Spleen (tissue), 11 donors: ENCODE measurements around the gene KIF5A. TPM values are rescaled to one million over a fixed set of nuclear protein-coding genes. Genes with fewer than 3 reads are reported as not detected.
"Not testable (repeated sequence)": the region's sequence is repeated elsewhere in the genome, so short reads cannot be mapped to it uniquely, and the experiment has no call there.

Experiments
- DNase-seq: peaks from one replicate; pipeline ENCODE4 v3.0.0-alpha.2; 2020
- H3K27ac ChIP-seq, 8 donors: fragments of 200-600 bp; sonication (generic) in 7 of 8; 1 replicate in 4 of 8; 2 replicates in 4 of 8; pipeline versions ENCODE4 v1.5.0 to v1.8.0; 2016 to 2021; ENCODE audit warnings: inconsistent platforms in 4 of 8, mild to moderate bottlenecking in 4 of 8, moderate library complexity in 1 of 8
- H3K27me3 ChIP-seq, 7 donors: fragments of 200-600 bp; sonication (generic) in 6 of 7; replicated peaks in 1 of 7; 1 replicate in 4 of 7; 2 replicates in 3 of 7; pipeline versions ENCODE4 v1.5.0 to v1.8.0; 2016 to 2021; ENCODE audit warnings: inconsistent platforms in 3 of 7, mild to moderate bottlenecking in 1 of 7
- H3K36me3 ChIP-seq, 6 donors: fragments of 200-600 bp; sonication (generic) in 5 of 6; 1 replicate in 4 of 6; 2 replicates in 2 of 6; pipeline versions ENCODE4 v1.5.0 to v1.8.0; 2016 to 2021; ENCODE audit warnings: inconsistent platforms in 2 of 6
- H3K4me1 ChIP-seq, 6 donors: fragments of 200-600 bp; sonication (generic) in 5 of 6; 1 replicate in 3 of 6; 2 replicates in 3 of 6; pipeline versions ENCODE4 v1.5.0 to v1.8.0; 2016 to 2021; ENCODE audit warnings: inconsistent platforms in 3 of 6
- H3K4me3 ChIP-seq, 8 donors: fragments of 200-600 bp; sonication (generic) in 7 of 8; 1 replicate in 4 of 8; 2 replicates in 4 of 8; pipeline versions ENCODE4 v1.5.0 to v1.8.0; 2016 to 2021; ENCODE audit warnings: inconsistent platforms in 4 of 8, mild to moderate bottlenecking in 4 of 8, moderate library complexity in 2 of 8
- H3K9me3 ChIP-seq, 8 donors: fragments of 200-600 bp; sonication (generic) in 7 of 8; 1 replicate in 4 of 8; 2 replicates in 4 of 8; pipeline versions ENCODE4 v1.5.0 to v1.8.0; 2016 to 2021; ENCODE audit warnings: inconsistent platforms in 4 of 8
- POLR2A ChIP-seq, 3 donors: fragments of 450-650 bp; IDR thresholded peaks; one replicate each; pipeline ENCODE4 v1.5.1; 2017; ENCODE audit warnings: antibody characterized with exemption in 3 of 3, mild to moderate bottlenecking in 1 of 3
- POLR2AphosphoS5 ChIP-seq, 3 donors: sonication (generic); formaldehyde crosslinking; IDR thresholded peaks; one replicate each; pipeline ENCODE4 v1.5.1; 2017; ENCODE audit warnings: antibody characterized with exemption in 3 of 3
- WGBS, 5 donors: extraction: QIAGEN DNeasy Blood & Tissue Kit in 3 of 5; methylation state at CpG; one replicate each; pipeline versions ENCODE4 v1.1.5 to v1.1.7; 2013 to 2018; 5-methylcytosine and 5-hydroxymethylcytosine counted together
- intact Hi-C: fragments of 100-400 bp; cut with DNase I; formaldehyde crosslinking; loops from one replicate; pipeline ENCODE4 v1.15.0; 2023; ENCODE audit warnings: low total_unique reads
- polyA plus RNA-seq, 3 donors: library from polyadenylated mRNA; stranded (reverse); fragments of 200-250 nt; gene quantifications; one replicate each; pipeline ENCODE4 v1.2.1, GENCODE V29; 2013
- total RNA-seq, 7 donors: library from RNA; depleted of rRNA in 3 of 7; stranded (reverse); fragments of >200 nt in 3 of 7; fragmentation: NEBNext Ultra II Directional in 4 of 7; extraction: Animal tissue kit (Norgen Biotek cat#: 25700) in 4 of 7; gene quantifications; one replicate each; pipeline versions ENCODE4 v1.1.0 to v1.2.1, GENCODE V29; 2016 to 2021
- TF ChIP-seq, protein P1 (sequence below), 11 experiments: fragments of 200-600 bp in 7 of 11; fragments of 450-650 bp in 4 of 11; sonication (generic) in 4 of 11; IDR thresholded peaks in 8 of 11; conservative IDR thresholded peaks in 3 of 11; 1 replicate in 7 of 11; 2 replicates in 4 of 11; pipeline versions ENCODE4 v1.4.0 to v1.8.0; 2016 to 2021; ENCODE audit warnings: antibody characterized with exemption in 11 of 11, inconsistent platforms in 4 of 11, mild to moderate bottlenecking in 1 of 11
- donor health status: healthy with polysubstance abuse.
- donor health status: DM: no; HTN: no; CAD: no; lungs with moderate emphysema.
- donor health status: DM: no; HTN: no; CAD: no.
- donor health status: Bipolar disorder and iron deficiency.
- donor health status: healthy.
- donor health status: DM: no; HTN: no; CAD: no.
- donor health status: DM: yes; HTN: yes; CAD: no.

Gene KIF5A
- total and polyA plus RNA-seq, 10 donors: 0.07 to 0.76 (median 0.13) TPM; not detected in 1

DNA sequence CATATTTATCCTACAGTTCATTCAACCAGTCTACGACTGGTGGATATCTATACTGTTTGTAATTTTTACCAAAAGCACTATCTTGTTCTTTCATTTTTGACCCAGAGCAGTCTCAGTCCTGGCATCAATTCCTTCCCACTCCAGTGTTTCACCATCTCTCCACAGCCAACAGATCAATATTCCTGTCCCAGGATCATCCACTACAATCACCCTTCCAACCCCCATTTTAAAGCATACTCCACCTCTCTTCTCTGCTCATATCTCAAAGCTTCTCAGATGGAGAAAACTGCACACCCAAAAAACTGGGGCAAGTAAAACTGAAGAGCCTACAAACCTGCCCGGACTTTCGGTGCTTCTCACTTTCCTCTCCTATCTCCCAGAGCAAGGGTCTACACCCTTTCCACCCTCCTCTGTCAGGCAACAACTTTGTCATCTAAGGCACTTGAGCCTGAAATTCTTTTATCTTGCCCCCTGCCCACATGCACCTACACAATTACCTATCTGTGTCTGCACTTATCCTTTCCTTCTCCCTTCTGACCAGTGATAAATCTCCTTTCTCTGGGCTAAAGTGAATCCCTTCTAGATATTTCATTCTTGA lies 37.1 kb downstream of the KIF5A start:
- H3K27me3 ChIP-seq: peaks cover 0 to 42% (median 0%) of the 10 kb centered on the region in 7 donors
- DNase-seq: no peak
- WGBS, 5 donors: 90 to 91% (median 90%) methylated on average over 3 of the region's 3 CpGs

DNA sequence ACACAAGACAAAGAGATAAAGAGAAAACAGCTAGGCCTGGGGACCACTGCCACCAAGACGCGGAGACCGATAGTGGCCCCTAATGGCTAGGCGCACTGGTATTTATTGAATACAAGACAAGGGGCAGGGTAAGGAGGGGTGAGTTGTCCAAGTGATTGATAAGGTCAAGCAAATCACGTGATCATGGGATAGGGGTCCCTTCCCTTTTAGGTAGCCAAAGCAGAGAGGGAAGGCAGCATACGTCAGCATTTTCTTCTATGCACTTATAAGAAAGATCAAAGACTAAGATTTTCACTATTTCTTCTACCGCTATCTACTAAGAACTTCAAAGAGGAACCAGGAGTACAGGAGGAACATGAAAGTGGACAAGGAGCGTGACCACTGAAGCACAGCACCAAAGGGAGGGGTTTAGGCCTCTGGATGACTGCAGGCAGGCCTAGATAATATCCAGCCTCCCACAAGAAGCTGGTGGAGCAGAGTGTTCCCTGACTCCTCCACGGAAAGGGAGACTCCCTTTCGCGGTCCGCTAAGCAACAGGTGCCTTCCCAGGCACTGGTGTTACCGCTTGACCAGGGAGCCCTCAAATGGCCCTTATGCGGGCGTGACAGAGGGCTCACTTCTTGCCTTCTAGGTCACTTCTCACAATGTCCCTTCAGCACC lies 39.2 kb downstream of the KIF5A start:
- H3K36me3 ChIP-seq, H3K9me3 ChIP-seq, H3K4me3 ChIP-seq, intact Hi-C loops, DNase-seq, H3K27ac ChIP-seq: not testable (repeated sequence)
- Histone ChIP-seq H3K4me1 (peaks cover 0 to 35% (median 21%) of the 10 kb centered on the region in 6 donors), H3K27me3 (peaks cover 0 to 29% (median 0%) of the 10 kb centered on the region in 7 donors)
- 84 to 91% (median 86%) methylated on average over 15 of the region's 15 CpGs for WGBS, 5 donors

More for the DNA sequence above, 37.1 kb downstream of the KIF5A start:
- Histone ChIP-seq H3K9me3 (no peaks in the 10 kb centered on the region), H3K27ac (no peak overlapping the region), H3K4me3 (no peak overlapping the region), H3K4me1 (peaks cover 0 to 29% (median 17%) of the 10 kb centered on the region in 6 donors), H3K36me3 (no peaks in the 10 kb centered on the region)
- TF ChIP-seq POLR2AphosphoS5 (IDR thresholded peaks at IDR 0.05) (no peak), POLR2A (IDR thresholded peaks at IDR 0.05) (no peak)
- TF ChIP-seq, protein P1, sequence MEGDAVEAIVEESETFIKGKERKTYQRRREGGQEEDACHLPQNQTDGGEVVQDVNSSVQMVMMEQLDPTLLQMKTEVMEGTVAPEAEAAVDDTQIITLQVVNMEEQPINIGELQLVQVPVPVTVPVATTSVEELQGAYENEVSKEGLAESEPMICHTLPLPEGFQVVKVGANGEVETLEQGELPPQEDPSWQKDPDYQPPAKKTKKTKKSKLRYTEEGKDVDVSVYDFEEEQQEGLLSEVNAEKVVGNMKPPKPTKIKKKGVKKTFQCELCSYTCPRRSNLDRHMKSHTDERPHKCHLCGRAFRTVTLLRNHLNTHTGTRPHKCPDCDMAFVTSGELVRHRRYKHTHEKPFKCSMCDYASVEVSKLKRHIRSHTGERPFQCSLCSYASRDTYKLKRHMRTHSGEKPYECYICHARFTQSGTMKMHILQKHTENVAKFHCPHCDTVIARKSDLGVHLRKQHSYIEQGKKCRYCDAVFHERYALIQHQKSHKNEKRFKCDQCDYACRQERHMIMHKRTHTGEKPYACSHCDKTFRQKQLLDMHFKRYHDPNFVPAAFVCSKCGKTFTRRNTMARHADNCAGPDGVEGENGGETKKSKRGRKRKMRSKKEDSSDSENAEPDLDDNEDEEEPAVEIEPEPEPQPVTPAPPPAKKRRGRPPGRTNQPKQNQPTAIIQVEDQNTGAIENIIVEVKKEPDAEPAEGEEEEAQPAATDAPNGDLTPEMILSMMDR (IDR thresholded peaks at IDR 0.05 in 8 of 11, conservative IDR thresholded peaks at IDR 0.05 in 3 of 11): no peak
- intact Hi-C loops: no loop called here

DNA sequence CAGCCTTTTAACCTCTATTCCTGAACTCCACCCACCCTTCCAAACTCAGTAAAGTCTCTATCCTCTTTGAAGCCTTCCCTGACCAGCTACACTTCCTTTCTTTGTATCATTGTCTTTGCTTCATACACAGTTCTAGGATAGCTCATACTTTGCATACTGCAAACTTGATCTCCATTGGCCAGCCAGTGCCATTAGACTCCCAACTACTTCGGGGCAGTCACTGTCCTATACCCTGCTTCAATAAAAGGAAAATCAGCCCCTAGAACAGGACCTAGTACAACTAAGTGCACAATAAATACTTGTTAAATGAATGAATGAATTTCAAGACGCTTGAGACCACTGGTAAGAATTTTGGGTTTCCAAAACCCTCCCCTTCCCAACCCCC lies 40.6 kb downstream of the KIF5A start:
- no peak for DNase-seq
- peak overlapping the region; percentile 30 to 90 (median 77) for H3K27ac ChIP-seq
- peaks cover 0 to 30% (median 21%) of the 10 kb centered on the region in 6 donors for H3K4me1 ChIP-seq
- peaks cover 0 to 27% (median 0%) of the 10 kb centered on the region in 7 donors for H3K27me3 ChIP-seq
- peak overlapping the region; percentile 66 to 97 (median 90) for H3K4me3 ChIP-seq
- H3K9me3 ChIP-seq: no peaks in the 10 kb centered on the region
- peaks cover 0 to 18% (median 12%) of the 10 kb centered on the region in 6 donors for H3K36me3 ChIP-seq
- TF ChIP-seq POLR2A (IDR thresholded peaks at IDR 0.05) (no peak), POLR2AphosphoS5 (IDR thresholded peaks at IDR 0.05) (no peak)
- TF ChIP-seq, protein P1 (IDR thresholded peaks at IDR 0.05 in 8 of 11, conservative IDR thresholded peaks at IDR 0.05 in 3 of 11): no peak
- 18 to 34% (median 23%) methylated on average over 2 of the region's 2 CpGs for WGBS, 5 donors
- intact Hi-C loops: no loop called here

DNA sequence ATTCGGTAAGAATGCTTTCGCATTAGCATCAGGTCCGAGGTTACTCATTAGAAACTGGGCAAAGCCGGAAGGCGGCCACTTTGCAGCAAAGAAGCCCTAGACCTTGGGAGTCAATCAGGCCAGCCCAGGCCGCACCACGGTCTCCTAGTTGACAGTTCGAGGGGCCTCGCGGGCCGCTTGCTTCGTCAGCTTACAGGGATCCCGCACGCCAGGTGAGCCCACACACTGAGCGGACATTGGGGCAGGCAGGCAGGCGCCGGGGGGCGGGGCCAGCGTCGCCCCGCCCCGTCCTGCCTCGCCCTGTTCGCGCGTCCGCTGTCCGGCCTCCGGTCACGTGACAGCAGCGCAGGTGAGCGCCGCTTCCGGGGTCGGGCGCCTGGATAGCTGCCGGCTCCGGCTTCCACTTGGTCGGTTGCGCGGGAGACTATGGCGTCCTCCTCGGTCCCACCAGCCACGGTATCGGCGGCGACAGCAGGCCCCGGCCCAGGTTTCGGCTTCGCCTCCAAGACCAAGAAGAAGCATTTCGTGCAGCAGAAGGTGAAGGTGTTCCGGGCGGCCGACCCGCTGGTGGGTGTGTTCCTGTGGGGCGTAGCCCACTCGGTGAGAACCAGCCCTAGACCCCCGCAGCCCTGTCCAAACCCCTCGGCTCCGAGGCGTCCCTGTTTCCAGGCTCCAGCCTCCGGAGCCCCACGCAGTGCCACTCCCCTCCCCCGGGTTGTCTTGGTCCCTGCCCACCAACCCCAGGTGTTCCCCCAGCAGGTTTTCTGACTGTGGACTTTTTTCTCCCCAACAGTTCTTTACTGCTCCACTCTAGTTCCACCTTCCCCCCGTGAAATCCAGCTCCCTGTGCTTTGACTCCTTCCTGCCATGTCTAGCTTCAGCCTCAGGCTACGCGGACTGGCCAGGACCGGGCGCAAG lies 41.3 kb downstream of the KIF5A start, which contains the start of gene PIP4K2C:
Gene PIP4K2C, plus strand, starts transcription at position 329 of the 918 bp plus-strand sequence. Its CDS starts 98 bp downstream, at position 427.
- Histone ChIP-seq H3K36me3 (peaks cover 0 to 25% (median 19%) of the 10 kb centered on the region in 6 donors), H3K27ac (peak within 1 kb of the TSS; percentile 30 to 90 (median 77)), H3K9me3 (no peaks in the 10 kb centered on the region), H3K4me3 (peak within 1 kb of the TSS; percentile 66 to 97 (median 90)), H3K27me3 (peaks cover 0 to 20% (median 0%) of the 10 kb centered on the region in 7 donors), H3K4me1 (peaks cover 0 to 30% (median 21%) of the 10 kb centered on the region in 6 donors)
- 1 to 3% (median 1%) methylated on average over 34 to 69 of the region's 69 CpGs for WGBS, 5 donors
- peak; percentile 96 for DNase-seq
- TF ChIP-seq POLR2A (IDR thresholded peaks at IDR 0.05) (peak in 1 of 3 donors; percentile 33), POLR2AphosphoS5 (IDR thresholded peaks at IDR 0.05) (peak; percentile 84 to 89 (median 86))
- TF ChIP-seq, protein P1 (IDR thresholded peaks at IDR 0.05 in 8 of 11, conservative IDR thresholded peaks at IDR 0.05 in 3 of 11): peak in 1 of 11 experiments; percentile 22
- intact Hi-C loops: no loop called here
